ENCODE data around the gene JDP2. TPM values are rescaled to one million over a fixed set of nuclear protein-coding genes. Genes with fewer than 3 reads are reported as not detected.

The JDP2 gene
- total RNA-seq, 1 donor from 2014 or later, result 79.5 TPM

DNA sequence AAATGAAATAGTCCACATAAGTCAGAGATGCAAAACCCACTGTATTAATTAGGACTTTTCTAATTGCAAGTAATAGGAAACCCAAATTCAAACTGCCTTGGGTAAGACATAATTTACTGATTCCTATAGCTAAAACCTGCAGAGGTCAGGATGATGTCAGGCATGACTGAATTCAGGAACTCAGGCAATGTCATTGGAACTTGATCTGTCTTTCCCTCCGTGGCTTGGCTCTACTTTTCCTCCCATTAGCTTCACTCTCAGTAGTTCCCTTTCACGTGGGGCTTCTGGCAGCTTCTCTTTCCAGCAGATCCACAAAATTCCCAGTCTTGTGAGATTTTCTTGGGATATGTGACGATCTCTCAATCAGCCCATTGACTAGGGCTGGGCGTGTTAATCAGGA is 2.4 kb upstream of the JDP2 start:
- no peak for FAIRE-seq
- H3K27ac Mint-ChIP-seq (ENCODE audit: unreplicated experiment), result no peak overlapping the region
- H3K9ac ChIP-seq (ENCODE audit: low read length), result no peak overlapping the region
- no peak overlapping the region for H3K27ac ChIP-seq (ENCODE audit: low read depth, low read length)
- no peaks in the 10 kb centered on the region for H3K27me3 ChIP-seq (ENCODE audit: insufficient read depth, low read length)
- H3K4me3 Mint-ChIP-seq (ENCODE audit: unreplicated experiment), result no peak overlapping the region
- no peaks in the 10 kb centered on the region for H3K27me3 Mint-ChIP-seq (ENCODE audit: low read depth, unreplicated experiment)
- TF ChIP-seq, protein P1, sequence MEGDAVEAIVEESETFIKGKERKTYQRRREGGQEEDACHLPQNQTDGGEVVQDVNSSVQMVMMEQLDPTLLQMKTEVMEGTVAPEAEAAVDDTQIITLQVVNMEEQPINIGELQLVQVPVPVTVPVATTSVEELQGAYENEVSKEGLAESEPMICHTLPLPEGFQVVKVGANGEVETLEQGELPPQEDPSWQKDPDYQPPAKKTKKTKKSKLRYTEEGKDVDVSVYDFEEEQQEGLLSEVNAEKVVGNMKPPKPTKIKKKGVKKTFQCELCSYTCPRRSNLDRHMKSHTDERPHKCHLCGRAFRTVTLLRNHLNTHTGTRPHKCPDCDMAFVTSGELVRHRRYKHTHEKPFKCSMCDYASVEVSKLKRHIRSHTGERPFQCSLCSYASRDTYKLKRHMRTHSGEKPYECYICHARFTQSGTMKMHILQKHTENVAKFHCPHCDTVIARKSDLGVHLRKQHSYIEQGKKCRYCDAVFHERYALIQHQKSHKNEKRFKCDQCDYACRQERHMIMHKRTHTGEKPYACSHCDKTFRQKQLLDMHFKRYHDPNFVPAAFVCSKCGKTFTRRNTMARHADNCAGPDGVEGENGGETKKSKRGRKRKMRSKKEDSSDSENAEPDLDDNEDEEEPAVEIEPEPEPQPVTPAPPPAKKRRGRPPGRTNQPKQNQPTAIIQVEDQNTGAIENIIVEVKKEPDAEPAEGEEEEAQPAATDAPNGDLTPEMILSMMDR (IDR thresholded peaks at IDR 0.05; ENCODE audit: insufficient read depth, low read depth, low read length), result no peak
- TF ChIP-seq EZH2 (IDR thresholded peaks at IDR 0.05; ENCODE audit: insufficient read depth, low read length), result no peak
- H2AFZ ChIP-seq (ENCODE audit: low read depth, low read length), result no peak overlapping the region
- no peak overlapping the region for H3K4me2 ChIP-seq (ENCODE audit: low read length)
- no peak overlapping the region for H3K4me3 ChIP-seq (ENCODE audit: insufficient read depth, low read depth, low read length)
- H3K9me3 ChIP-seq (ENCODE audit: insufficient read depth, low read depth, low read length), result no peaks in the 10 kb centered on the region
- DNase-seq (ENCODE audit: low read depth), result no peak
- H3K36me3 ChIP-seq (ENCODE audit: insufficient read depth, low read length), result no peaks in the 10 kb centered on the region
- peaks cover 1% of the 10 kb centered on the region for H3K36me3 Mint-ChIP-seq (ENCODE audit: low read depth, unreplicated experiment)
- peaks cover 32% of the 10 kb centered on the region for H3K4me1 Mint-ChIP-seq (ENCODE audit: low read depth, unreplicated experiment)
- peaks cover 18% of the 10 kb centered on the region for H4K20me1 ChIP-seq (ENCODE audit: insufficient read depth, low read length)
- peaks cover 17% of the 10 kb centered on the region for H3K4me1 ChIP-seq (ENCODE audit: insufficient read depth, low read length)
- peaks cover 9% of the 10 kb centered on the region for H3K79me2 ChIP-seq (ENCODE audit: insufficient read depth, low read length)
- H3K9me3 Mint-ChIP-seq (ENCODE audit: unreplicated experiment), result no peaks in the 10 kb centered on the region

DNA sequence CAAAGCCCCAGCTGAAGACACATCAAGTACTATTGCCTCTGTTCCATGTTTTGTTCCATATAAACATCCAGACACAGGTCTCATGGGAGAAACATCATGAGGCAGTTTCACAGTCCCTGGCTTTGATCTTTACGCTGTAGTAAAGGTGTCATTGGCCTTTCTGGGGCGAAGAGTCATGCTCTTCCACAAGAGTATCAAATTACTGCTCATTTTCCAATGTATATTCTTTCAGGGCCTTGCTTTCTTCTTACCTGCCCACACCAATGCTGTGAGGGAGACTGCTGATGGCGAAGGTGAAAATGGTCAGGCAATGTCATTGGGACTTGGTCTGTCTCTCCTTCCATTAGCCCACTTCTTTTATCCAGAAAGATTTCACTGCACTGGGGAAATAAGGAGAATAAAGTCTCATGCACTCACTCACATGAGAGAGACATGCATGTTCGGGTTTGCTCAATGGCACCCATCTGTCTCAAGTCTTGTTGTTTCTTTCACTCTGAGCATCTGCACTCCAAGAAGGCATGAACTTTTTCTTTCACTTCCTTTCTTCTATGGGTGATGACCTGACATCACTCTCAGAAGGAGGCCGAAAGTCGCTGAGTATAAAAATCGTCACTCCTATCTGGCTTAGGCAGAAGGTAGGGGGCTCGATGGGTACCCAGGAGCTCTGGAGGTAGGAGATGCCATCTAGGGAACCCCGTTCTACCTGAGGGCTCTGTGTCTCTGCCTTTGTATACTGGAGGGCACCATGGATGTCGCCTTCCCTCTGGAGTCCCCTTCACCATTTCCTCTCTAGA is 1.3 kb upstream of the JDP2 start:
- no peak overlapping the region for H3K27ac Mint-ChIP-seq (ENCODE audit: unreplicated experiment)

More for the DNA sequence above, 1.3 kb upstream of the JDP2 start:
- no peak for TF ChIP-seq EZH2 (IDR thresholded peaks at IDR 0.05; ENCODE audit: insufficient read depth, low read length)
- TF ChIP-seq, protein P1 (IDR thresholded peaks at IDR 0.05; ENCODE audit: insufficient read depth, low read depth, low read length), result no peak
- H3K9me3 Mint-ChIP-seq (ENCODE audit: unreplicated experiment), result no peaks in the 10 kb centered on the region
- Histone ChIP-seq H2AFZ (ENCODE audit: low read depth, low read length) (peak overlapping the region; percentile 88), H3K4me3 (ENCODE audit: insufficient read depth, low read depth, low read length) (no peak overlapping the region), H3K9ac (ENCODE audit: low read length) (no peak overlapping the region), H3K27ac (ENCODE audit: low read depth, low read length) (no peak overlapping the region), H3K79me2 (ENCODE audit: insufficient read depth, low read length) (peaks cover 17% of the 10 kb centered on the region), H4K20me1 (ENCODE audit: insufficient read depth, low read length) (peaks cover 29% of the 10 kb centered on the region), H3K36me3 (ENCODE audit: insufficient read depth, low read length) (no peaks in the 10 kb centered on the region), H3K4me1 (ENCODE audit: insufficient read depth, low read length) (peaks cover 19% of the 10 kb centered on the region), H3K9me3 (ENCODE audit: insufficient read depth, low read depth, low read length) (no peaks in the 10 kb centered on the region), H3K27me3 (ENCODE audit: insufficient read depth, low read length) (no peaks in the 10 kb centered on the region), H3K4me2 (ENCODE audit: low read length) (peak overlapping the region; percentile 89)
- peak overlapping the region; percentile 75 for H3K4me3 Mint-ChIP-seq (ENCODE audit: unreplicated experiment)
- peaks cover 41% of the 10 kb centered on the region for H3K4me1 Mint-ChIP-seq (ENCODE audit: low read depth, unreplicated experiment)
- peaks cover 4% of the 10 kb centered on the region for H3K36me3 Mint-ChIP-seq (ENCODE audit: low read depth, unreplicated experiment)
- no peaks in the 10 kb centered on the region for H3K27me3 Mint-ChIP-seq (ENCODE audit: low read depth, unreplicated experiment)
- DNase-seq (ENCODE audit: low read depth) (no peak), FAIRE-seq (no peak)
